GM12874 (cell line): ENCODE results near the gene DBX2.
A peak's percentile ranks its signal among the peaks of the same experiment; 100 is the strongest.

ENCODE experiments used
- TF ChIP-seq, protein P1 (sequence below): IDR thresholded peaks from 2 replicates; pipeline ENCODE4 v1.5.1; 2011; ENCODE audit warnings: low read depth, mild to moderate bottlenecking, control low read depth, low read length, moderate library complexity; ENCODE audit not compliant: insufficient read depth

Gene DBX2

DNA sequence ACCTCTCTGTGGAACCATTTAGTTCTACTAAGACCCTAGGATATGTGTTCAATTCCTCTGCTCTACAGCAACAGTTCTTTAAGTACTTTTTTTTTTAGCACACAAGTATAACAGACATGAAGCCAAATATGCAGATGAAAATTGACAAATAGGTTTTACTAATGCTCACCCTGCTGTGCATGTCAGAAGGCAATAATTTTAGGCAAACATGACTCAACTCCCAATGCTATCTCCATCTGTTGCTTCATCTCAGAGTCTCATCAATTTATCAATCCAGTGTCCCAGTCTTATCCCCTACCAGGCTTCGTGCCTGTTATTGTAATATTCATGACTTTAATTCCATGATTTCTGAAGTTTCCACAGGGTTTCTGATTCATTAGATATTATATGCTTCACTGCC, 57.7 kb downstream of the DBX2 start:
- TF ChIP-seq, protein P1, sequence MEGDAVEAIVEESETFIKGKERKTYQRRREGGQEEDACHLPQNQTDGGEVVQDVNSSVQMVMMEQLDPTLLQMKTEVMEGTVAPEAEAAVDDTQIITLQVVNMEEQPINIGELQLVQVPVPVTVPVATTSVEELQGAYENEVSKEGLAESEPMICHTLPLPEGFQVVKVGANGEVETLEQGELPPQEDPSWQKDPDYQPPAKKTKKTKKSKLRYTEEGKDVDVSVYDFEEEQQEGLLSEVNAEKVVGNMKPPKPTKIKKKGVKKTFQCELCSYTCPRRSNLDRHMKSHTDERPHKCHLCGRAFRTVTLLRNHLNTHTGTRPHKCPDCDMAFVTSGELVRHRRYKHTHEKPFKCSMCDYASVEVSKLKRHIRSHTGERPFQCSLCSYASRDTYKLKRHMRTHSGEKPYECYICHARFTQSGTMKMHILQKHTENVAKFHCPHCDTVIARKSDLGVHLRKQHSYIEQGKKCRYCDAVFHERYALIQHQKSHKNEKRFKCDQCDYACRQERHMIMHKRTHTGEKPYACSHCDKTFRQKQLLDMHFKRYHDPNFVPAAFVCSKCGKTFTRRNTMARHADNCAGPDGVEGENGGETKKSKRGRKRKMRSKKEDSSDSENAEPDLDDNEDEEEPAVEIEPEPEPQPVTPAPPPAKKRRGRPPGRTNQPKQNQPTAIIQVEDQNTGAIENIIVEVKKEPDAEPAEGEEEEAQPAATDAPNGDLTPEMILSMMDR: no peak

DNA sequence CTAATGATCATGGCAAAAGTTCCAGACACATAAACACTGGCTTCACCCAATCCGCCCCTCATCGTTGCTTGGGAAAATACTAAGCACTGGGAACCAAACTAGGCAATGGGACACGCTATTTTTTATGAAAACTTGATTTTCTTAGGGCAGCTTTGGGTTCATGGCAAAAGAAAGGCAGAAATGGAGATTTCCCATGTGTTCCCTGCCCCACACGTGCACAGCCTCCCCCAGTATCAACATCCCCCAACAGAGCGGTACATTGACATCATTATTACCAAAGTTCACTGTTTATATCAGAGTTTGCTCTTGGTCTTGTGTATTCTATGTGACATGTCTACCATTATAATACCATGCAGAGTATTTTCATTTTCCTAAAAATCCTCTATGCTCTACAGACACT, 71.0 kb downstream of the DBX2 start:
- TF ChIP-seq, protein P1: no peak

DNA sequence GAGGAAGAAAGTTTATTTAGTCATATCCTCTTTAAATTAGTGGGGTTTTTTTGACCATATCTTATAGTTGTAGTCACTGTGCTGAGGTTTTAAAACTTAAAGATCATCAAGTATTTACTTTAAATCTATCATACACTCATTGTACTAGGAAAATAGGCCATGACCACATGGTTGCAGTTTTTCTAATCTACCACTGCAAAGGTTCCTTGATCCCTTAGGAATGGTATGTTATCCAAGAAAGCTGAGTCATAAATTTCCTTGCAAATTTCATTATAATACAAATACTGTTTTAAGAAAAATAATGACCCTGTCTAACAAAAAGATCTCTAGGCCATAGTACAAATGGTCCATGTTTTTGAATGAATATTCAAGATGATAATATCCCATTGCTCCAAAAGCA, 74.7 kb downstream of the DBX2 start:
- TF ChIP-seq, protein P1: no peak

DNA sequence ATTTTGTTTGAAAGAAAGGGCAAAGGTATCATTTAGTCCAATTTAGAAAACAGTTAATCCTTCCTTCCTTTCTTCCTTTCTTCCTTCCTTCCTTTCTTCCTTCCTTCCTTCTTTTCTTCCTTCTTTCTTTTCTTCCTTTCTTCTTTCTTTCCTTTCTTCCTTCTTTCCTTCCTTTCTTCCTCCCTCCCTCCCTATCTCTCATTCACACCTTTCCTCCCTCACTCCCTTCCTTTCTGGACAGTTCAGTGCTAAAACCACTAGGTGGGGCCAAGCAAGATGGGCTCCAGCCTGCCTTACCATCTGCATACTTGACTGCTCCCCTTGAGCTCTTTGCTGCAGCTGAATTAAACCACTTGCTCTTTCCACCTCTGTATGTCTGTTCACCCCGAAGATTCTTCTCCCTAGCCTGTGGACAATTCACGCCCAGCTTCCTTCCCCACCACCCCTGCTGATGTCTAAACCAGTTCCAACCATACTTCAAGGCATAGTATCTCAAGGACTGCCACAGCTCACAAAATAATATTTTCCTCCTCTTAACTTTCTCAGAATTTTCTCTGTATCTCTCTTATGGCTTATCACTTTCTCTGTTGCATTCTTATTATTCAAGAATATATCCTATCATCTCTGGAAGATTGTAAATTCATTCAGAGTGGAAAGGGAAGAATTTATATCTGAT, 78.0 kb downstream of the DBX2 start:
- TF ChIP-seq, protein P1: peak; percentile 69

DNA sequence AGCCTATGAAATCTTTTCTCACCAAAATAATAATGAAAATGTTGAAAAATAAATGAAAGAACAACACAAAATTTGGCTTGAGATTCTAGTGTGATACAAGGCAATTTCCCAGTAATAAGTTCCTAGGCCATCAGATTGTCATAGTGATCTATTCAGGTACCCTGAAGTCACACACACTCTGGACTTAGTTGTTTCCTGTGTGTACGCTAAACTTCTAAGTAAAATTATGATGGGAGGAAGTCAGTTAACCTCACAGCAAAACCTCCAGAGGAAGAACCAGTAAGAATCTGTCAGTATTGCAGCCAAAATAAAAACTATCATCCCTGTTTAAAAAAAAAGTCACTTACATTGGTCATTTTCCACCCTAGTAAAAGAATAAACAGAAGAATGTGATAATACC, 81.9 kb downstream of the DBX2 start:
- TF ChIP-seq, protein P1: no peak
